GM21528 (cell line): ENCODE results near the gene TNFAIP8L2.
"Not testable (repeated sequence)": the region's sequence is repeated elsewhere in the genome, so short reads cannot be mapped to it uniquely, and the experiment has no call there.

Source experiments
- ATAC-seq: cut with Tn5 transposase; IDR thresholded peaks from one replicate; pipeline ENCODE4 v1.9.1; 2021; ENCODE audit warnings: mild to moderate bottlenecking, moderate library complexity; ENCODE audit not compliant: unreplicated experiment, low FRiP score

Gene TNFAIP8L2

GRCh38 chr1:151187205-151187604 is 30.8 kb downstream of the TNFAIP8L2 start:
- no peak for ATAC-seq

GRCh38 chr1:151188667-151189066 is 32.2 kb downstream of the TNFAIP8L2 start:
- ATAC-seq: not testable (repeated sequence)

- peak; percentile 85 for ATAC-seq
These were observed 33.4 kb downstream of the TNFAIP8L2 start, which contains the start of gene VPS72 for GRCh38 chr1:151189637-151190445. Gene VPS72, minus strand, starts transcription at chr1:151190197. Its CDS starts 76 bp downstream, at chr1:151190121.

- no peak for ATAC-seq
These were observed 35.6 kb downstream of the TNFAIP8L2 start for GRCh38 chr1:151192047-151192446.

GRCh38 chr1:151193304-151193703 is 36.9 kb downstream of the TNFAIP8L2 start:
- no peak for ATAC-seq

- no peak for ATAC-seq
These were observed 37.4 kb downstream of the TNFAIP8L2 start for GRCh38 chr1:151193856-151194255.

- ATAC-seq: not testable (repeated sequence)
These were observed 38.6 kb downstream of the TNFAIP8L2 start for GRCh38 chr1:151194894-151195594.

- ATAC-seq: no peak
These were observed 39.9 kb downstream of the TNFAIP8L2 start for GRCh38 chr1:151196292-151196800.

GRCh38 chr1:151197863-151198253 is 41.4 kb downstream of the TNFAIP8L2 start:
- no peak for ATAC-seq

GRCh38 chr1:151198254-151199127 is 42.0 kb downstream of the TNFAIP8L2 start, which contains the start of gene PIP5K1A:
Gene PIP5K1A, plus strand, starts transcription at chr1:151198552. Its CDS starts 445 bp downstream, at chr1:151198997.
- ATAC-seq: peak; percentile 82

- ATAC-seq: no peak
These were observed 43.6 kb downstream of the TNFAIP8L2 start for GRCh38 chr1:151199873-151200581.

GRCh38 chr1:151205381-151205965 is 49.0 kb downstream of the TNFAIP8L2 start:
- ATAC-seq: not testable (repeated sequence)
